D341Med (cell line): Measurements from ENCODE around the gene PIWIL1.

ENCODE experiments used
- DNase-seq: peaks from one replicate; pipeline ENCODE4 v3.0.0; 2012; ENCODE audit warnings: low spot score

Gene PIWIL1

DNA sequence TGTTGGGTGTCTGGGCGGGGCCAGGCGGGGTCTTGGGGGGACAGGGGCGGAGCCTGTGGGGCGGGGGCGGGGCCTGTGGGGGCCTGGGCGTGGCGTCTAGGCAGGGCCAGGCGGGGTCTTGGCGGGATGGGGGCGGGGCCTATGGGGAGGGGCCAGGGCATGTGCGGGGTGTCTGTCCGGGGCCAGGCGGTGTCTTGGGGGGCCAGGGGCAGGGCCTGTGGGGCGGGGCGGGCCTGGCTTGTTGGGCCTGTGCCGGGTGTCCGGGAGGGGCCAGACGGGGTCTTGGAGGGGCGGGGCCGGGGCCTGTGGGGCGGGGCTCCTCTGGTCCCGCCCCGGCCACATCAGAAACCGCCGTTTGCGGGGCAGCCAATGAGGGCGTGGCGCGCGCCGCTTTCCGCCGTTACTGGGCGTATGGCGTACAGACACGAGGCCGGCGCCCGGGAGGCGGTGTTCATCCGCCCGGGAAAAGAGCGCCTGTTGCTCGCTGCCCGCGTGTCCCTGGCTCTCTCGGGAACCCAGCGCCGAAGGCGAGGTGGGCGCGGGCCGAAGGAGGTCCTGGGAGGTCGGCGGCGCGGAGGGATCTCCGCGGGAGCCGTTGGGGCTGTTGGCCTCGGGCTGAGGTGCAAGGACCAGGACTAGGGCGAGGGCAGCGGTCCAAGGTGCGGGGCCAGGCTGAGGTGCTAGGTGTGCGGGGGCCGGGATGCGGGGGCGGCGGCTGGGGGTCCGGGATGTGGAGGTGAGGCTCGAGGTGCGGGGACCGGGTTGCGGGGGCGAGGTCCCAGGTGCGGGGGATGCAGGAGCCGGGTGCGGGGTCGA lies at the start of gene PIWIL1:
Gene PIWIL1 (plus strand): TSS at position 400 of the 816 bp plus-strand sequence. CDS start 4,705 bp downstream, outside the sequence.
- peak; percentile 39 for DNase-seq

GRCh38 chr12:130288206-130288605 lies 49.5 kb upstream of the PIWIL1 start:
- DNase-seq, result no peak

- no peak for DNase-seq
Observed at GRCh38 chr12:130288691-130289090, 49.0 kb upstream of the PIWIL1 start.

GRCh38 chr12:130290114-130290513 lies 47.6 kb upstream of the PIWIL1 start:
- DNase-seq, result no peak

DNA sequence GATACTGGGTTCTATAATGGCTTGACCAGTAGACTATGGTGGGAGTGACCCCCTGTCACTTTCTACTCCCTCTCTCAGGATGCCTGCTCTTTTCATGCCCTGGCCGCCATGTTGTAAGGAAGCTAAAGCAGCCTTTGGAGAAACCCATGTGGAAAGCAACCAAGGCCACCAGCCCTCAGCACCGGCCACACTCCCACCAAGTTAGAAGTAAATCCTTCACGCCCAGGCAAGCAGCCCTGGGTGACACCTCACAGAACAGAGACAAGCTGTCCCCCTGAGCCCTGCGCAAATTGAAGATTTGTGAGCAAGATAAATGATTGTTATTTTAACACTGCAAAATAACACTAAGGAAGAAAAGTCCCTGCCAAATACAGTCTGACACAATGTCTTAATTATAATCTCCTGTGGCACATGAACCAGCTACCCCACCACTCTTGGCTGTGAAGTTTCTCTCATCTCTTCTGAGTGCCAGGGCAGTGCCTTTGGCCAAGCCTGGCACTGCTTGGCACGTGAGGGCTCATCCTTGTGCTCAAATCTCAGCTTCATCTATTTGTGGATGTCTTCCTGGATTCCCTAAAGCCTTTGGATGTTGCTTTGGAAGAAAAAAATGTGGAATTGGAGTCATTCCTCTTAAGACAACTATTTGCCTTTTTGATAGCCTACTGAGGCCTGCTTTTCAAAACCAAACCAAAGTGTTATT lies 39.2 kb upstream of the PIWIL1 start:
- no peak for DNase-seq

- DNase-seq, result no peak
Observed at GRCh38 chr12:130299574-130299973, 38.1 kb upstream of the PIWIL1 start.

DNA sequence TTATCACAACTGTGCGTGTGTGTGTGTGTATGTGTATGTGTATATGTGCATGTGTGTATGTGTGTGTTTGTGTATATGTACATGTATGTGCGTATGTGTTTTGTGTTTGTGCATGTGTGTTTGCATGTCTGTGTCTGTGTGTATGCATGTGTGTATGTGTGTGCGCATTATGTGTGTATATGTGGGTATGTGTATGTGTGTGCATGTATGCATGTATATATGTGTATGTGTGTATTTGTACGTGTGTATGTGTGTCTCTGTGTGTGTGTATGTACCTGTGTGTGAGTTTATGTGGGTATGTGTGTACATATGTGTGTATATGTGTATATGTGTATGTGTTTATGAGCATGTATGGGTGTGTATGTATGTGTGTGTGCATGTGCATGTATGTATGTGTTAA lies 37.6 kb upstream of the PIWIL1 start:
- no peak for DNase-seq

DNA sequence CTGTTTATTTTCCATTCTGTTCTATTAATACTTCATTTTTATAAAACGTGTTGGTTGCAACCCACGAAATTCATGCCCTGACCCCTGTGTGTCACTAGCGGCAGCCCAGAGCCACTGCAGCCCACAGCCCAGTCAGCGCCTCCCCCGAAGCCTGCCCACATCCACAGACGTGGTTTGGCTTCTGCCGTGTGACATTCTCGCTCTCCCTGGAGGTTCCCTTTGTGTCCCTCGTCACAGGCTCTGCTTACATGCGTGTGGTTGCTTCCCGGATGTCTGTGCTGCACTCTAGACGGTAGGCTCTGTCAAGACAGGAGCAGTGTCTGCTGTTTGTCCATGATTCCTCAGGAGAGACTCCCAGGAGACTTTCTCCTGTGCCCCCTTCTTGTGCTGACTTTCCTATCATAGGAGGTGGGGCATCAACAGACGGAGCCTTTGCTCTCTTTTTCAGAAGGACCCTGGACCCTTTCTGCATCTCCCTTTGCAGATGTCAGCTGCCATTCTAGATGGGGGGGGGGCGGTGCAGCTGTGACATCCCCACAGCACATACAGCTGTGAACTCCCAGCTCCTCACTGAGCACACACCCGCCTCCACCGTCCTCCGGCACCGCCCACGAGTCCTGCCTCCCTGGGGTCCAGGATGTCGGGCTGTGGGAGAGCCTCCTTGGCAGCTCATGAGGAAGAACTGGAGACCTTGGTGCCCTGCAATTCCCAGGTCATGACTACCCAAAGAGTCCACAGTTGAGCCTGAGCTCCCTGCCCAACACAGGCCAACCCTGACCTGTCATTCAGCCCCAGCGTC lies 36.8 kb upstream of the PIWIL1 start:
- DNase-seq, result no peak

- no peak for DNase-seq
Observed at GRCh38 chr12:130301559-130301958, 36.1 kb upstream of the PIWIL1 start.

- no peak for DNase-seq
Observed at GRCh38 chr12:130303781-130304180, 33.9 kb upstream of the PIWIL1 start.

DNA sequence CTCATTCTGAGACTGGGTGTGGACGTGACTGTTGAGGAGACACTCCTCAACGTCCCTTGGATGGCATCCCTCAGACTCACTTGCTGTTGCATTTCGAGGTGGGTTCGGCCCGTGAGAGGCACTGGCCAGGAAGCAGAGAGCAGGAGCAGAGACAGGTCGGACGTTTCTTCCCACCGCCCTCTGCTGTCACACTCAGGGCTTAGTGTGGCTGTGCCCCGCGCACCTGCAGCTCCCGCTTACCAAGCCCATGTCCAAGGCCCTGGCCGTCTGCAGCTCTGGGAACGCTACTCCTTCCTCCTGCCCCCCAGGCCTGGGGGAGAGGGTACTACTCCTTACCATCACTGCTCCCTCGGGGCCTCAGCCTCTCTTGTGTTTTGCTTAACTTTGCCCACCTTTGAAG lies 29.8 kb upstream of the PIWIL1 start:
- DNase-seq, result no peak

GRCh38 chr12:130308393-130308792 lies 29.3 kb upstream of the PIWIL1 start:
- DNase-seq, result no peak

GRCh38 chr12:130316251-130316650 lies 21.4 kb upstream of the PIWIL1 start:
- no peak for DNase-seq

- no peak for DNase-seq
Observed at GRCh38 chr12:130320536-130320935, 17.2 kb upstream of the PIWIL1 start.

DNA sequence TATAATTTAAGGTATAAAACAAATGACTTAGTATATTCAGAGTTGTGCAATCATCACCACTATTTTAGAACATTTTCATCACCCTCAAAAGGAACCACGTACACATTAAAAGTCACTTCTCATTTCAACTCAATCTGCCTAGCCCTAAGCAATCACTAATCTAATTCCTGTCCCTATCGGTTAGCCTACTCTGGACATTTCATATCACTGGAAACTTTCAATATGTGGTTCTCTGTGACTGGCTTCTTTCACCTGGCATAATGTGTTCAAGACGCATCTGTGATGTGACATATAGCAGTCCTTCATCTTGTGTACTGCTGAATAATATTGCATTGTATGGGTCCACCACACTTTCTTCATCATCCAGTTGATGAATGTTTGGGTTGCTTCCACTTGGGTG lies 15.4 kb upstream of the PIWIL1 start:
- no peak for DNase-seq

- DNase-seq, result no peak
Observed at GRCh38 chr12:130330685-130331084, 7.0 kb upstream of the PIWIL1 start.

DNA sequence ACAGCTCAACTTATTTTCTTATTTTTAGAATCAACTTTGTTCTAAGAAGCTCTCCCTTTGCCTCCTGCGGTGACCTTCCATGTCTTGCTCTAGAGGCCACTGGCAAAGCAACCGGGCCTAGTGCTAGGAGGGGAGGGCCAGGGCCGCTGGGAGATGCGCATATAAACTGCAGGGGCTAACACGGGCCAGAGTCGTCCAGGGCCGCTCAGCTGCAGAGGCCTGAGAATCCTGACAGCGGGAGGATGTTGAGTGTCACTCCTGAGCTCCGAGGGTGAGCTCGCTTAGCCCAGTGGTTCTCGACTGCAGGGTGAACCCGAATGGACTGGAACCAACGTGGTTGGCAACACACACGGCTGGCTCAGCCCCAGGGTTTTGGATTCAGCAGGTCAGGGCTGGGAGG lies 6.5 kb upstream of the PIWIL1 start:
- no peak for DNase-seq

GRCh38 chr12:130333341-130333740 lies 4.3 kb upstream of the PIWIL1 start:
- DNase-seq, result no peak

DNA sequence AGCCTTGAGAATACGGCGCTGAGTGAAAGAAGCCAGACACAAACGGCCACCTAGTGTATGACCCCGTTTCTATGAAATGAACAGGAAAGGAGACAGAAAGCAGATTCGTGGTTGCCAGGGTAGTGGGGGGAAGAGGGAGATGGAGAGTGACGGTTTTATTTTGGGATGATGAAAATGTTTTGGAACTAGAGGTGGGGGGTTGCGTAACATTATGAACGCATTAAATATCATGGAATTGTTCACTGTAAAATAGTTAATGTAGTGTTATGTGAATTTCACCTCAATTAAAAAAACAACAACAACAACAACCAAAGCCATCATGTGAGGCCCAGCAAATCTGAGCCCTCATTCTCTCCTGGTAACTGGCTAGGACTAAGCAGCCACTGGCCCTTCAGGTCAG lies 3.3 kb upstream of the PIWIL1 start:
- DNase-seq, result no peak

DNA sequence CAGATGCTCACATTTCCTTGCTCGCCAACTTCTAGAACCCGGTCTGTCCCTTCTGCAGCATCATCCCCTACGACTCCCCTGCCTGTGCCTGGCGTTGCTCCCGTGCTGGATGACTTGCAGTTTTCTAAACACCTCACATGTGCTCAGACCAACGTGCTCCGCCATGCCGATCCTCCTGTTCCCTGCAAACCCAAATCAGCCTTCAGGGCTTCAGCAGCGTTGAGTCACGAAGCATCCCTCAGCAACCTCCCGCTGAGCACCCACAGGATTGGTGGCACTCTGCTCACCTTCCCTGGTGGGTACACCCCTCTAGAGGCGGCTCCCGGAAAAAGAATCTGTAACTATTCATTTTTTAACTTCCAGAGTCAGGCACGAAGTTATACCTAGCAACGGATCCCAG lies 2.8 kb upstream of the PIWIL1 start:
- no peak for DNase-seq

DNA sequence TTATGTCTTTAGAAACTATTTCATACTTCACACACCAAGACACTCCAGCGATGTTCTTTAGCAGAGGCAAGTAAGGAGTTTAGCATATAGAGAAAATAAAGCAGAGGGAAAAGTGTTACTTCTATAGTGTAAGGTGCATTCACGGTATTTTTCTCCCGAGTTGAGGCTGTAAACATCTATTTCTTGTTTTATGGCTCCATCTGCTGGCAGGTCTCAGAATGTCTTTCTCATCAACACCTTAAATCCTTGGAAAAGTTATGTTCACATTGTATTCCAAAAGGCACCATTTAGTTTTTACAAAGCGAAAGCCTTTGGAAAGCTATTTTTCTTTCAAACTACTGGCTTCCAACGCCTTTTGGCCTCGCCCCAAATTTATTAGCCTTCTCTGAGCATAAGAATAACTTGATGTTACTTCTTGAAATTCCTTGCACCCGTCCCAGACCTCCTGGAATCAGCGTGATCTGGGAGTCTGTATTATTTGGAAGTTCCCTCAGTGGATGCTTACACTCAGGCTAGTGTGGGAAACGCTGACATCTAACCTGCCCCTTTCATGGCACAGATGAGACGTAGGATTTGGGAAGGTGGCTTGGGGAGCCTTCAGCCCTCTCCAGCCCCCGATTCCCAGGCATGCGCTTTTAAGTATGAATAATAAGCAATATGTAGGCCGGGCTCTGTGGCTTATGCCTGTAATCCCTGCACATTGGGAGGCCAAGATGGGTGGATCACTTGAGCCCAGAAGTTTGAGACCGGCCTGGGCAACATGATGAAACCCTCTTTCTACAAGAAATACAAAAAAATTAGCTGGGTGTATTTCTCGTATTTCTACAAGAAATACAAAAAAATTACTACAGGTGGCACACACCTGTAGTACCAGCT lies 1.9 kb upstream of the PIWIL1 start:
- no peak for DNase-seq
